Neuronal stem cell (in vitro differentiated cells): ENCODE data around the gene IBTK.

Source experiments
- DNase-seq: peaks from one replicate; pipeline ENCODE4 v3.0.0-alpha.2; 2013; ENCODE audit warnings: low spot score
- H2AFZ ChIP-seq: one replicate; pipeline ENCODE4 v1.6.1; 2013; ENCODE audit warnings: mild to moderate bottlenecking, low read length, inconsistent platforms
- H2AK5ac ChIP-seq: 2 replicates; pipeline ENCODE4 v1.6.1; 2013; ENCODE audit warnings: low read depth, mild to moderate bottlenecking, inconsistent platforms, low read length, moderate library complexity, mixed read lengths
- H2BK120ac ChIP-seq: 2 replicates; pipeline ENCODE4 v1.6.1; 2013; ENCODE audit warnings: low read depth, mild to moderate bottlenecking, inconsistent platforms, low read length, moderate library complexity, mixed read lengths
- H2BK12ac ChIP-seq: one replicate; pipeline ENCODE4 v1.6.1; 2013; ENCODE audit warnings: low read length, inconsistent platforms
- H2BK15ac ChIP-seq: 2 replicates; pipeline ENCODE4 v1.6.1; 2013; ENCODE audit warnings: mild to moderate bottlenecking, low read length, inconsistent platforms, mixed read lengths
- H2BK5ac ChIP-seq: one replicate; pipeline ENCODE4 v1.6.1; 2013; ENCODE audit warnings: inconsistent platforms, mild to moderate bottlenecking, low read length, moderate library complexity
- H3K14ac ChIP-seq: one replicate; pipeline ENCODE4 v1.6.1; 2013; ENCODE audit warnings: low read length, inconsistent platforms
- H3K18ac ChIP-seq: 2 replicates; pipeline ENCODE4 v1.6.1; 2013; ENCODE audit warnings: low read length, inconsistent platforms
- H3K23ac ChIP-seq: 2 replicates; pipeline ENCODE4 v1.6.1; 2013; ENCODE audit warnings: low read depth, mild to moderate bottlenecking, mixed read lengths, low read length, inconsistent platforms; ENCODE audit not compliant: poor library complexity
- H3K27ac ChIP-seq: replicated peaks from 3 replicates; pipeline ENCODE4 v1.5.1; 2013; ENCODE audit warnings: low read length, inconsistent platforms
- H3K27me3 ChIP-seq, 3 experiments: 2 replicates each; pipeline ENCODE4 v1.6.1; 2013; ENCODE audit warnings: low read length in 3 of 3, mild to moderate bottlenecking in 2 of 3, inconsistent platforms in 1 of 3, low read depth in 1 of 3, mixed read lengths in 1 of 3, moderate library complexity in 1 of 3; ENCODE audit not compliant: control insufficient read depth in 3 of 3, insufficient read depth in 3 of 3
- H3K36me3 ChIP-seq, 2 donors: replicated peaks in 1 of 2; 2 replicates each; pipeline ENCODE4 v1.6.1; 2013; ENCODE audit warnings: low read length in 2 of 2; ENCODE audit not compliant: control insufficient read depth in 2 of 2, insufficient read depth in 2 of 2
- H3K4ac ChIP-seq: 2 replicates; pipeline ENCODE4 v1.6.1; 2013; ENCODE audit warnings: inconsistent platforms, mild to moderate bottlenecking, low read length, moderate library complexity
- H3K4me1 ChIP-seq, 2 donors: 1 replicate in 1 of 2; 2 replicates in 1 of 2; pipeline ENCODE4 v1.6.1; 2013; ENCODE audit warnings: low read length in 2 of 2, low read depth in 1 of 2; ENCODE audit not compliant: control insufficient read depth in 2 of 2, insufficient read depth in 1 of 2
- H3K4me2 ChIP-seq: one replicate; pipeline ENCODE4 v1.6.1; 2013; ENCODE audit warnings: mild to moderate bottlenecking, low read length, inconsistent platforms; ENCODE audit not compliant: insufficient read depth, poor library complexity, severe bottlenecking
- H3K4me3 ChIP-seq, 2 donors: 2 replicates each; pipeline ENCODE4 v1.5.1; 2013; ENCODE audit warnings: low read length in 2 of 2, mild to moderate bottlenecking in 2 of 2, inconsistent platforms in 1 of 2, moderate library complexity in 1 of 2
- H3K79me1 ChIP-seq: one replicate; pipeline ENCODE4 v1.6.1; 2013; ENCODE audit warnings: low read depth, mild to moderate bottlenecking, inconsistent platforms, low read length, moderate library complexity
- H3K9ac ChIP-seq: one replicate; pipeline ENCODE4 v1.6.1; 2013; ENCODE audit warnings: mild to moderate bottlenecking, low read depth, low read length, inconsistent platforms; ENCODE audit not compliant: poor library complexity
- H3K9me3 ChIP-seq, 2 donors: replicated peaks in 1 of 2; 2 replicates each; pipeline versions ENCODE3 to v1.6.1; 2013; ENCODE audit warnings: low read length in 2 of 2, mild to moderate bottlenecking in 2 of 2, inconsistent platforms in 1 of 2, low read depth in 1 of 2, mixed read lengths in 1 of 2, moderate library complexity in 1 of 2; ENCODE audit not compliant: control insufficient read depth in 2 of 2, insufficient read depth in 1 of 2
- H4K8ac ChIP-seq: one replicate; pipeline ENCODE4 v1.6.1; 2013; ENCODE audit warnings: low read depth, mild to moderate bottlenecking, inconsistent platforms, low read length, moderate library complexity
- H4K91ac ChIP-seq: one replicate; pipeline ENCODE4 v1.6.1; 2013; ENCODE audit warnings: low read length, low read depth, mild to moderate bottlenecking, inconsistent platforms; ENCODE audit not compliant: poor library complexity
- WGBS, 2 donors: extraction: QIAGEN DNeasy Blood & Tissue Kit; methylation state at CpG; one replicate each; pipeline ENCODE4 v1.1.7; 2013; ENCODE audit warnings: missing lambda C conversion rate in 2 of 2, mixed read lengths in 1 of 2; ENCODE audit not compliant: insufficient read length in 2 of 2, insufficient replicate concordance in 1 of 2; ENCODE audit errors: extremely low coverage in 2 of 2; 5-methylcytosine and 5-hydroxymethylcytosine counted together

Gene IBTK

GRCh38 chr6:82182756-82183155 is 64.8 kb downstream of the IBTK start:
- no peak overlapping the region for H2BK12ac ChIP-seq
- no CpG with 5 or more reads among the region's 1 CpG for WGBS, 2 donors

DNA sequence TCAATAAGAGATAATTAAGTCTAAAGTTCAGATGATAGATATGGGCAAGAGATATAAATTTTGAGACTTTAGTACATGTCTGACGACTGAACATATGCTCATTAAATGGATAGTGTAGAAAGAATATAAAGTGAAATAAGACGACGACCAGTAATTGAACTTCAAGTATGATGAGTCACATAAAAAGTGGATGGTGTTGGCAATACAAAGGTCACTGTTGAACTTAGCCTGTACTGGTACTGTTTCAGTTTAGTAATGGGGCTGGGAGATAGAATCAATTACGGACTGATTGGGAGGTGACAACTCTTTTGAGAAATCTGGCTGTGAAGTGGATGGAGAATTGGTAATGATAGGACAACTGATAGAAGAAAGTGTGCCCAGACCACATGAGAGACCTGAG is 68.1 kb downstream of the IBTK start:
- peaks cover 0 to 90% of the 10 kb centered on the region in 2 donors for H3K36me3 ChIP-seq
- H3K27ac ChIP-seq: no peak overlapping the region
- H2BK5ac ChIP-seq: no peak overlapping the region
- WGBS, 2 donors: no CpG with 5 or more reads among the region's 4 CpGs
- no peaks in the 10 kb centered on the region for H3K9me3 ChIP-seq
- no peak overlapping the region for H3K18ac ChIP-seq
- no peak overlapping the region for H3K14ac ChIP-seq
- H2BK12ac ChIP-seq: no peak overlapping the region
- no peak overlapping the region for H4K91ac ChIP-seq
- H3K9ac ChIP-seq: no peak overlapping the region
- H3K4me2 ChIP-seq: no peak overlapping the region
- H3K27me3 ChIP-seq: no peaks in the 10 kb centered on the region
- no peak overlapping the region for H4K8ac ChIP-seq
- no peaks in the 10 kb centered on the region for H3K4me1 ChIP-seq
- H3K23ac ChIP-seq: no peak overlapping the region
- no peaks in the 10 kb centered on the region for H3K79me1 ChIP-seq
- no peak overlapping the region for H3K4me3 ChIP-seq
- H2BK15ac ChIP-seq: no peak overlapping the region
- no peak overlapping the region for H2BK120ac ChIP-seq
- no peak overlapping the region for H2AFZ ChIP-seq
- DNase-seq: no peak
- H2AK5ac ChIP-seq: no peak overlapping the region
- H3K4ac ChIP-seq: no peak overlapping the region

More at GRCh38 chr6:82182756-82183155, 64.8 kb downstream of the IBTK start:
- no peak overlapping the region for H2AFZ ChIP-seq
- H2BK120ac ChIP-seq: no peak overlapping the region
- no peak overlapping the region for H3K23ac ChIP-seq
- peaks cover 0 to 95% of the 10 kb centered on the region in 2 donors for H3K36me3 ChIP-seq
- no peak overlapping the region for H3K14ac ChIP-seq
- no peak overlapping the region for H2AK5ac ChIP-seq
- H2BK5ac ChIP-seq: no peak overlapping the region
- H3K27me3 ChIP-seq: no peaks in the 10 kb centered on the region
- no peak for DNase-seq
- H4K91ac ChIP-seq: no peak overlapping the region
- no peak overlapping the region for H3K4me3 ChIP-seq
- H2BK15ac ChIP-seq: no peak overlapping the region
- H3K4me1 ChIP-seq: no peaks in the 10 kb centered on the region
- H3K4me2 ChIP-seq: no peak overlapping the region
- H3K9ac ChIP-seq: no peak overlapping the region
- H3K27ac ChIP-seq: no peak overlapping the region
- no peak overlapping the region for H3K4ac ChIP-seq
- H3K79me1 ChIP-seq: no peaks in the 10 kb centered on the region
- no peak overlapping the region for H3K18ac ChIP-seq
- H4K8ac ChIP-seq: no peak overlapping the region
- H3K9me3 ChIP-seq: no peaks in the 10 kb centered on the region

DNA sequence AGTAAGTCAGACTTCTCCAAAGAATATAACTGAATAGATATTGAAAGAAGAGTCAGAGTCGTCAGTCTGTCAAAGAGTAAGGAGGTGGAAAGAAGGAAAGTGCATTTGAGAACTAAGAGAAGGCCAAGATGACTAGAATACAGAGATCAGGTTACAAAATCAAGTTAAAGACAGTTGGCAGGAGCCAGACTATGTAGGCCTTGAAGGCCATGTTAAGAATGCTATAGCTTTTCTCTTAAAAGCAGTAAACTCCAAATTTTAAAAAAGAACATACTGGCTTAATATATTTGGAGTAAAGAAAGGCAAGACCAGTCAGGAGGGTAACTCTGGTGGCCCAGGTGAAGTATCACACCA is 68.8 kb downstream of the IBTK start:
- Histone ChIP-seq H3K4me2 (no peak overlapping the region), H3K9me3 (no peaks in the 10 kb centered on the region), H3K36me3 (peaks cover 0 to 91% of the 10 kb centered on the region in 2 donors), H2BK5ac (no peak overlapping the region), H2AFZ (no peak overlapping the region), H3K9ac (no peak overlapping the region), H3K27ac (no peak overlapping the region), H3K79me1 (no peaks in the 10 kb centered on the region), H3K4me3 (no peak overlapping the region), H2AK5ac (no peak overlapping the region), H3K27me3 (no peaks in the 10 kb centered on the region), H3K14ac (no peak overlapping the region), H2BK120ac (no peak overlapping the region), H3K23ac (no peak overlapping the region), H2BK15ac (no peak overlapping the region), H3K4ac (no peak overlapping the region), H3K18ac (no peak overlapping the region), H4K8ac (no peak overlapping the region), H2BK12ac (no peak overlapping the region), H3K4me1 (no peaks in the 10 kb centered on the region), H4K91ac (no peak overlapping the region)
- no peak for DNase-seq
- no CpG with 5 or more reads among the region's 1 CpG for WGBS, 2 donors

GRCh38 chr6:82178077-82178758 is 69.3 kb downstream of the IBTK start:
- Histone ChIP-seq H2BK120ac (no peak overlapping the region), H3K18ac (no peak overlapping the region), H3K14ac (no peak overlapping the region), H2BK12ac (no peak overlapping the region), H2BK15ac (no peak overlapping the region), H3K27me3 (no peaks in the 10 kb centered on the region), H2AK5ac (no peak overlapping the region), H3K36me3 (peaks cover 0 to 90% of the 10 kb centered on the region in 2 donors), H3K27ac (no peak overlapping the region), H2BK5ac (no peak overlapping the region), H3K23ac (no peak overlapping the region), H3K79me1 (no peaks in the 10 kb centered on the region), H3K4me1 (no peaks in the 10 kb centered on the region), H3K4me3 (no peak overlapping the region), H2AFZ (no peak overlapping the region), H4K8ac (no peak overlapping the region), H4K91ac (no peak overlapping the region), H3K4ac (no peak overlapping the region), H3K9me3 (no peaks in the 10 kb centered on the region), H3K4me2 (no peak overlapping the region), H3K9ac (no peak overlapping the region)
- no CpG with 5 or more reads among the region's 2 CpGs for WGBS, 2 donors
- DNase-seq: no peak
